Measurements from ENCODE around the gene CCDC142. TPM values are rescaled to one million over a fixed set of nuclear protein-coding genes. Genes with fewer than 3 reads are reported as not detected.

Gene CCDC142
- polyA plus RNA-seq, 1 donor, result 11.3 TPM

GRCh38 chr2:74513605-74514367 is 31.0 kb upstream of the CCDC142 start:
- DNase-seq, result no peak

- no peak for DNase-seq
Measured at GRCh38 chr2:74512744-74513604, 30.2 kb upstream of the CCDC142 start.

- DNase-seq, result no peak
Measured at GRCh38 chr2:74511104-74511989, 28.5 kb upstream of the CCDC142 start.

GRCh38 chr2:74510272-74510671 is 27.5 kb upstream of the CCDC142 start:
- DNase-seq, result no peak

- no peak for DNase-seq
Measured at GRCh38 chr2:74507926-74508520, 25.2 kb upstream of the CCDC142 start.

GRCh38 chr2:74507145-74507925 is 24.5 kb upstream of the CCDC142 start, which contains the start of gene PCGF1:
PCGF1 (minus strand) TSS chr2:74507695; CDS start chr2:74507668, 27 bp downstream.
- DNase-seq, result peak; percentile 100

GRCh38 chr2:74505448-74506246 is 22.8 kb upstream of the CCDC142 start:
- DNase-seq, result no peak

- DNase-seq, result no peak
Measured at GRCh38 chr2:74504591-74504990, 21.8 kb upstream of the CCDC142 start.

GRCh38 chr2:74503506-74504475 is 21.0 kb upstream of the CCDC142 start:
- no peak for DNase-seq

GRCh38 chr2:74502720-74503505 is 20.1 kb upstream of the CCDC142 start:
- DNase-seq, result peak; percentile 66

- DNase-seq, result peak; percentile 29
Measured at GRCh38 chr2:74502147-74502719, 19.4 kb upstream of the CCDC142 start.

GRCh38 chr2:74501335-74502071 is 18.7 kb upstream of the CCDC142 start:
- DNase-seq, result no peak

- no peak for DNase-seq
Measured at GRCh38 chr2:74500578-74500946, 17.8 kb upstream of the CCDC142 start.

GRCh38 chr2:74499940-74500577 is 17.3 kb upstream of the CCDC142 start:
- DNase-seq, result no peak

- peak; percentile 27 for DNase-seq
Measured at GRCh38 chr2:74499267-74499939, 16.6 kb upstream of the CCDC142 start, which contains the start of gene LBX2. LBX2 (minus strand) TSS chr2:74499603; CDS start chr2:74499537, 66 bp downstream.
